NCI-H146 treated with DMSO at 0.1 percent for 48 hours (cell line): ENCODE data around the gene DNM1L.

ENCODE experiments used
- DNase-seq: peaks from one replicate; lab custom pipeline; 2025; ENCODE audit not compliant: unreplicated experiment; lab: John Stamatoyannopoulos, UW

Gene DNM1L

GRCh38 chr12:32679091-32679919, at the start of gene DNM1L:
Gene DNM1L (plus strand): TSS chr12:32679301. CDS start chr12:32679364, 63 bp downstream.
- peak; percentile 96 for DNase-seq

- DNase-seq, result no peak
These were observed 37.7 kb upstream of the DNM1L start for GRCh38 chr12:32641287-32641901.

- no peak for DNase-seq
These were observed 34.7 kb upstream of the DNM1L start for GRCh38 chr12:32644431-32644830.

GRCh38 chr12:32647275-32647674, 31.8 kb upstream of the DNM1L start:
- DNase-seq, result no peak

GRCh38 chr12:32650508-32650907, 28.6 kb upstream of the DNM1L start:
- DNase-seq, result no peak

- DNase-seq, result no peak
These were observed 27.7 kb upstream of the DNM1L start for GRCh38 chr12:32651151-32651955.

- DNase-seq, result no peak
These were observed 27.2 kb upstream of the DNM1L start for GRCh38 chr12:32651956-32652210.

- DNase-seq, result no peak
These were observed 19.1 kb upstream of the DNM1L start for GRCh38 chr12:32659908-32660440.

GRCh38 chr12:32661706-32662105, 17.4 kb upstream of the DNM1L start:
- no peak for DNase-seq

- DNase-seq, result no peak
These were observed 16.4 kb upstream of the DNM1L start for GRCh38 chr12:32662665-32663064.

GRCh38 chr12:32666018-32666417, 13.1 kb upstream of the DNM1L start:
- DNase-seq, result no peak

- DNase-seq, result no peak
These were observed 9.5 kb upstream of the DNM1L start for GRCh38 chr12:32669584-32669983.

- peak; percentile 92 for DNase-seq
These were observed 6.9 kb upstream of the DNM1L start for GRCh38 chr12:32671930-32672780.

- DNase-seq, result no peak
These were observed 778 bp downstream of the DNM1L start for GRCh38 chr12:32679920-32680237.

GRCh38 chr12:32680787-32681186, 1.7 kb downstream of the DNM1L start:
- DNase-seq, result no peak

GRCh38 chr12:32681272-32681671, 2.2 kb downstream of the DNM1L start:
- DNase-seq, result no peak

- DNase-seq, result no peak
These were observed 7.2 kb downstream of the DNM1L start for GRCh38 chr12:32686340-32686739.

GRCh38 chr12:32688786-32689185, 9.7 kb downstream of the DNM1L start:
- DNase-seq, result no peak

GRCh38 chr12:32690927-32691326, 11.8 kb downstream of the DNM1L start:
- DNase-seq, result no peak

GRCh38 chr12:32692358-32692757, 13.3 kb downstream of the DNM1L start:
- no peak for DNase-seq

- DNase-seq, result no peak
These were observed 13.9 kb downstream of the DNM1L start for GRCh38 chr12:32693036-32693435.
